GM23338 (cell line): ENCODE results near the gene KCNK16. TPM values are rescaled to one million over a fixed set of nuclear protein-coding genes. Genes with fewer than 3 reads are reported as not detected.

Source experiments
- ATAC-seq: fragments of 200-7000 bp; cut with Tn5 transposase; 3 replicates; pipeline ENCODE4 v1.9.1; 2020
- DNase-seq: peaks from one replicate; pipeline ENCODE4 v3.0.0-alpha.2; 2015; ENCODE audit warnings: low spot score
- H2AFZ ChIP-seq: fragments of 200-600 bp; sonication (generic); 2 replicates; pipeline ENCODE4 v1.8.0; 2016; ENCODE audit warnings: antibody characterized with exemption, mild to moderate bottlenecking, moderate library complexity
- H3F3A ChIP-seq: fragments of 200-600 bp; sonication (generic); replicated peaks from 2 replicates; pipeline ENCODE4 v1.8.0; 2017; ENCODE audit warnings: antibody characterized with exemption, mixed run types, low read depth
- H3K27ac ChIP-seq: fragments of 200-600 bp; sonication (generic); 2 replicates; pipeline ENCODE4 v1.6.1; 2016; ENCODE audit warnings: low read depth
- H3K27me3 ChIP-seq: fragments of 200-600 bp; sonication (generic); 2 replicates; pipeline ENCODE4 v1.8.0; 2016; ENCODE audit warnings: mild to moderate bottlenecking, mixed run types, moderate library complexity; ENCODE audit not compliant: insufficient read depth
- H3K36me3 ChIP-seq: fragments of 200-600 bp; sonication (generic); 2 replicates; pipeline ENCODE4 v1.8.0; 2016; ENCODE audit warnings: mild to moderate bottlenecking; ENCODE audit not compliant: insufficient read depth
- H3K4me1 ChIP-seq: fragments of 200-600 bp; sonication (generic); 2 replicates; pipeline ENCODE4 v1.8.0; 2016; ENCODE audit warnings: mild to moderate bottlenecking, moderate library complexity; ENCODE audit not compliant: insufficient read depth
- H3K4me2 ChIP-seq: fragments of 200-600 bp; sonication (generic); 2 replicates; pipeline ENCODE4 v1.7.1; 2017; ENCODE audit warnings: mixed run types
- H3K4me3 ChIP-seq: fragments of 200-600 bp; sonication (generic); 2 replicates; pipeline ENCODE4 v1.6.1; 2016; ENCODE audit warnings: mixed run types
- H3K79me2 ChIP-seq: fragments of 200-600 bp; sonication (generic); replicated peaks from 2 replicates; pipeline ENCODE4 v1.8.0; 2017; ENCODE audit warnings: mild to moderate bottlenecking; ENCODE audit not compliant: insufficient read depth
- H3K9me2 ChIP-seq: fragments of 200-600 bp; sonication (generic); 2 replicates; pipeline ENCODE4 v1.8.0; 2017; ENCODE audit not compliant: insufficient read depth
- H4K20me1 ChIP-seq: fragments of 200-600 bp; sonication (generic); replicated peaks from 2 replicates; pipeline ENCODE4 v1.8.0; 2017; ENCODE audit warnings: mild to moderate bottlenecking; ENCODE audit not compliant: insufficient read depth
- H3K27ac Mint-ChIP-seq: 2 replicates; pipeline ENCODE4 v1.8.0; 2020; ENCODE audit warnings: inconsistent platforms, mild to moderate bottlenecking, moderate library complexity, mixed read lengths
- H3K27me3 Mint-ChIP-seq: 3 replicates; pipeline ENCODE4 v1.8.0; 2022; ENCODE audit warnings: low read depth, mild to moderate bottlenecking, moderate library complexity, mixed read lengths, inconsistent platforms; ENCODE audit not compliant: insufficient read depth, poor library complexity
- H3K36me3 Mint-ChIP-seq: 3 replicates; pipeline ENCODE4 v1.8.0; 2021; ENCODE audit warnings: low read depth, mild to moderate bottlenecking, inconsistent platforms, moderate library complexity, mixed read lengths
- H3K4me1 Mint-ChIP-seq: 3 replicates; pipeline ENCODE4 v1.8.0; 2020; ENCODE audit warnings: mild to moderate bottlenecking, inconsistent platforms, mixed read lengths
- H3K4me3 Mint-ChIP-seq: 3 replicates; pipeline ENCODE4 v1.8.0; 2021; ENCODE audit warnings: moderate library complexity, mild to moderate bottlenecking, inconsistent platforms, mixed read lengths
- H3K9me3 Mint-ChIP-seq: 3 replicates; pipeline ENCODE4 v1.8.0; 2020; ENCODE audit warnings: moderate library complexity, mild to moderate bottlenecking, inconsistent platforms, mixed read lengths
- CREB1 ChIP-seq: fragments of 250-450 bp; sonication (Bioruptor Pico); IDR thresholded peaks from 2 replicates; pipeline ENCODE4 v1.5.0; 2020; ENCODE audit warnings: low read depth, mild to moderate bottlenecking, moderate library complexity
- CTCF ChIP-seq, 2 experiments: fragments of 200-600 bp in 1 of 2; sonication (generic) in 1 of 2; conservative IDR thresholded peaks; 2 replicates each; pipeline versions ENCODE4 v1.5.1 to v1.6.1; 2016 to 2017; ENCODE audit warnings: antibody characterized with exemption in 2 of 2, low read depth in 2 of 2, mild to moderate bottlenecking in 2 of 2, moderate library complexity in 1 of 2
- EZH2phosphoT487 ChIP-seq: fragments of 200-600 bp; sonication (generic); IDR thresholded peaks from one replicate; pipeline ENCODE4 v1.8.1; 2018; ENCODE audit warnings: antibody characterized with exemption; ENCODE audit not compliant: unreplicated experiment
- POLR2AphosphoS5 ChIP-seq: IDR thresholded peaks from 2 replicates; pipeline ENCODE4 v1.6.1; 2016; ENCODE audit warnings: antibody characterized with exemption, low read depth
- STAT1 ChIP-seq: IDR thresholded peaks from one replicate; pipeline ENCODE4 v1.6.1; 2016; ENCODE audit warnings: antibody characterized with exemption; ENCODE audit not compliant: unreplicated experiment
- ZNF114 ChIP-seq: fragments of 250-450 bp; sonication (Bioruptor Pico); IDR thresholded peaks from 2 replicates; pipeline ENCODE4 v1.5.0; 2020; ENCODE audit warnings: mild to moderate bottlenecking, moderate library complexity
- polyA plus RNA-seq: library from polyadenylated mRNA; unstranded; fragments of >200 nt; fragmentation: Nextera tagmentation; extraction: Ambion mirVana; gene quantifications from 2 replicates; pipeline ENCODE4 v1.2.1, GENCODE V29; 2016
- total RNA-seq: library from RNA; depleted of rRNA; stranded (reverse); fragments of >200 nt; shearing (Covaris generic); gene quantifications from 2 replicates; pipeline ENCODE4 v1.2.3, GENCODE V29; 2014
- TF ChIP-seq, protein P1 (sequence below): fragments of 250-450 bp; sonication (Bioruptor Pico); IDR thresholded peaks from 2 replicates; pipeline ENCODE4 v1.5.0; 2020; ENCODE audit warnings: mild to moderate bottlenecking, moderate library complexity
- TF ChIP-seq, protein P2 (sequence below): IDR thresholded peaks from 2 replicates; pipeline ENCODE4 v1.6.1; 2016; ENCODE audit warnings: antibody characterized with exemption

Gene KCNK16
- total and polyA plus RNA-seq, 2 experiments from 2014 or later, result not detected

- TF ChIP-seq, protein P1, sequence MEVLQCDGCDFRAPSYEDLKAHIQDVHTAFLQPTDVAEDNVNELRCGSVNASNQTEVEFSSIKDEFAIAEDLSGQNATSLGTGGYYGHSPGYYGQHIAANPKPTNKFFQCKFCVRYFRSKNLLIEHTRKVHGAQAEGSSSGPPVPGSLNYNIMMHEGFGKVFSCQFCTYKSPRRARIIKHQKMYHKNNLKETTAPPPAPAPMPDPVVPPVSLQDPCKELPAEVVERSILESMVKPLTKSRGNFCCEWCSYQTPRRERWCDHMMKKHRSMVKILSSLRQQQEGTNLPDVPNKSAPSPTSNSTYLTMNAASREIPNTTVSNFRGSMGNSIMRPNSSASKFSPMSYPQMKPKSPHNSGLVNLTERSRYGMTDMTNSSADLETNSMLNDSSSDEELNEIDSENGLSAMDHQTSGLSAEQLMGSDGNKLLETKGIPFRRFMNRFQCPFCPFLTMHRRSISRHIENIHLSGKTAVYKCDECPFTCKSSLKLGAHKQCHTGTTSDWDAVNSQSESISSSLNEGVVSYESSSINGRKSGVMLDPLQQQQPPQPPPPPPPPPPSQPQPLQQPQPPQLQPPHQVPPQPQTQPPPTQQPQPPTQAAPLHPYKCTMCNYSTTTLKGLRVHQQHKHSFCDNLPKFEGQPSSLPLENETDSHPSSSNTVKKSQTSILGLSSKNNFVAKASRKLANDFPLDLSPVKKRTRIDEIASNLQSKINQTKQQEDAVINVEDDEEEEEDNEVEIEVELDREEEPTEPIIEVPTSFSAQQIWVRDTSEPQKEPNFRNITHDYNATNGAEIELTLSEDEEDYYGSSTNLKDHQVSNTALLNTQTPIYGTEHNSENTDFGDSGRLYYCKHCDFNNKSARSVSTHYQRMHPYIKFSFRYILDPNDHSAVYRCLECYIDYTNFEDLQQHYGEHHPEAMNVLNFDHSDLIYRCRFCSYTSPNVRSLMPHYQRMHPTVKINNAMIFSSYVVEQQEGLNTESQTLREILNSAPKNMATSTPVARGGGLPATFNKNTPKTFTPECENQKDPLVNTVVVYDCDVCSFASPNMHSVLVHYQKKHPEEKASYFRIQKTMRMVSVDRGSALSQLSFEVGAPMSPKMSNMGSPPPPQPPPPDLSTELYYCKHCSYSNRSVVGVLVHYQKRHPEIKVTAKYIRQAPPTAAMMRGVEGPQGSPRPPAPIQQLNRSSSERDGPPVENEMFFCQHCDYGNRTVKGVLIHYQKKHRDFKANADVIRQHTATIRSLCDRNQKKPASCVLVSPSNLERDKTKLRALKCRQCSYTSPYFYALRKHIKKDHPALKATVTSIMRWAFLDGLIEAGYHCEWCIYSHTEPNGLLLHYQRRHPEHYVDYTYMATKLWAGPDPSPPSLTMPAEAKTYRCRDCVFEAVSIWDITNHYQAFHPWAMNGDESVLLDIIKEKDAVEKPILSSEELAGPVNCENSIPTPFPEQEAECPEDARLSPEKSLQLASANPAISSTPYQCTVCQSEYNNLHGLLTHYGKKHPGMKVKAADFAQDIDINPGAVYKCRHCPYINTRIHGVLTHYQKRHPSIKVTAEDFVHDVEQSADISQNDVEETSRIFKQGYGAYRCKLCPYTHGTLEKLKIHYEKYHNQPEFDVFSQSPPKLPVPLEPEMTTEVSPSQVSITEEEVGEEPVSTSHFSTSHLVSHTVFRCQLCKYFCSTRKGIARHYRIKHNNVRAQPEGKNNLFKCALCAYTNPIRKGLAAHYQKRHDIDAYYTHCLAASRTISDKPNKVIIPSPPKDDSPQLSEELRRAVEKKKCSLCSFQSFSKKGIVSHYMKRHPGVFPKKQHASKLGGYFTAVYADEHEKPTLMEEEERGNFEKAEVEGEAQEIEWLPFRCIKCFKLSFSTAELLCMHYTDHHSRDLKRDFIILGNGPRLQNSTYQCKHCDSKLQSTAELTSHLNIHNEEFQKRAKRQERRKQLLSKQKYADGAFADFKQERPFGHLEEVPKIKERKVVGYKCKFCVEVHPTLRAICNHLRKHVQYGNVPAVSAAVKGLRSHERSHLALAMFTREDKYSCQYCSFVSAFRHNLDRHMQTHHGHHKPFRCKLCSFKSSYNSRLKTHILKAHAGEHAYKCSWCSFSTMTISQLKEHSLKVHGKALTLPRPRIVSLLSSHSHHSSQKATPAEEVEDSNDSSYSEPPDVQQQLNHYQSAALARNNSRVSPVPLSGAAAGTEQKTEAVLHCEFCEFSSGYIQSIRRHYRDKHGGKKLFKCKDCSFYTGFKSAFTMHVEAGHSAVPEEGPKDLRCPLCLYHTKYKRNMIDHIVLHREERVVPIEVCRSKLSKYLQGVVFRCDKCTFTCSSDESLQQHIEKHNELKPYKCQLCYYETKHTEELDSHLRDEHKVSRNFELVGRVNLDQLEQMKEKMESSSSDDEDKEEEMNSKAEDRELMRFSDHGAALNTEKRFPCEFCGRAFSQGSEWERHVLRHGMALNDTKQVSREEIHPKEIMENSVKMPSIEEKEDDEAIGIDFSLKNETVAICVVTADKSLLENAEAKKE (CRISPR knock-in tag), result no peak
Observed at GRCh38 chr6:39300739-39301138, 21.8 kb downstream of the KCNK16 start (continued).

- no peak for ATAC-seq
- Mint-ChIP-seq H3K27me3 (peaks cover 17% of the 10 kb centered on the region), H3K9me3 (no peaks in the 10 kb centered on the region), H3K4me1 (peaks cover 29% of the 10 kb centered on the region), H3K27ac (no peak overlapping the region), H3K36me3 (no peaks in the 10 kb centered on the region), H3K4me3 (no peak overlapping the region)
- no peaks in the 10 kb centered on the region for H3K36me3 ChIP-seq
- H3K4me3 ChIP-seq, result no peak overlapping the region
- no peaks in the 10 kb centered on the region for H3K9me2 ChIP-seq
- H3K4me1 ChIP-seq, result peaks cover 12% of the 10 kb centered on the region
- no peaks in the 10 kb centered on the region for H3K79me2 ChIP-seq
- H3K27me3 ChIP-seq, result no peaks in the 10 kb centered on the region
- no peaks in the 10 kb centered on the region for H3F3A ChIP-seq
- H2AFZ ChIP-seq, result no peak overlapping the region
- no peak for DNase-seq
- no peaks in the 10 kb centered on the region for H4K20me1 ChIP-seq
- H3K4me2 ChIP-seq, result no peak overlapping the region
- no peak overlapping the region for H3K27ac ChIP-seq
- TF ChIP-seq, protein P2, sequence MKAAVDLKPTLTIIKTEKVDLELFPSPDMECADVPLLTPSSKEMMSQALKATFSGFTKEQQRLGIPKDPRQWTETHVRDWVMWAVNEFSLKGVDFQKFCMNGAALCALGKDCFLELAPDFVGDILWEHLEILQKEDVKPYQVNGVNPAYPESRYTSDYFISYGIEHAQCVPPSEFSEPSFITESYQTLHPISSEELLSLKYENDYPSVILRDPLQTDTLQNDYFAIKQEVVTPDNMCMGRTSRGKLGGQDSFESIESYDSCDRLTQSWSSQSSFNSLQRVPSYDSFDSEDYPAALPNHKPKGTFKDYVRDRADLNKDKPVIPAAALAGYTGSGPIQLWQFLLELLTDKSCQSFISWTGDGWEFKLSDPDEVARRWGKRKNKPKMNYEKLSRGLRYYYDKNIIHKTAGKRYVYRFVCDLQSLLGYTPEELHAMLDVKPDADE, result no peak
- TF ChIP-seq ZNF114 (no peak), EZH2phosphoT487 (no peak), POLR2AphosphoS5 (no peak), CTCF (conservative IDR thresholded peaks at IDR 0.05; ENCODE audit: low read depth in 2 of 2) (no peak), CREB1 (CRISPR knock-in tag) (no peak), STAT1 (no peak)
Observed at GRCh38 chr6:39298061-39298460, 24.4 kb downstream of the KCNK16 start.
